Thyroid gland (tissue), 4 donors: Measurements from ENCODE around the gene RCN2.

Source experiments
- CTCF ChIP-seq, 6 experiments: fragments of 200-600 bp in 3 of 6; fragments of 450-650 bp in 3 of 6; sonication (generic) in 3 of 6; IDR thresholded peaks; one replicate each; pipeline ENCODE4 v1.5.1; 2016 to 2019; ENCODE audit warnings: antibody characterized with exemption in 6 of 6, mild to moderate bottlenecking in 2 of 6, inconsistent platforms in 1 of 6, moderate library complexity in 1 of 6
- POLR2A ChIP-seq, 2 donors: fragments of 450-650 bp; IDR thresholded peaks; one replicate each; pipeline ENCODE4 v1.6.1; 2017; ENCODE audit warnings: antibody characterized with exemption in 2 of 2, mild to moderate bottlenecking in 2 of 2, moderate library complexity in 1 of 2

- TF ChIP-seq CTCF (IDR thresholded peaks at IDR 0.05) (no peak), POLR2A (IDR thresholded peaks at IDR 0.05) (no peak)
Measured at GRCh38 chr15:76905855-76906254, 25.7 kb upstream of the RCN2 start.
